Testis (tissue), 2 donors: ENCODE measurements around the gene COPA.
"Not testable (repeated sequence)": the region's sequence is repeated elsewhere in the genome, so short reads cannot be mapped to it uniquely, and the experiment has no call there.

Experiments
- POLR2A ChIP-seq: fragments of 450-650 bp; IDR thresholded peaks from one replicate; pipeline ENCODE4 v1.6.1; 2017; ENCODE audit warnings: antibody characterized with exemption, mild to moderate bottlenecking, moderate library complexity
- TF ChIP-seq, protein P1 (sequence below), 3 experiments: fragments of 450-650 bp in 2 of 3; fragments of 200-600 bp in 1 of 3; sonication (generic) in 1 of 3; IDR thresholded peaks; one replicate each; pipeline ENCODE4 v1.5.1; 2016 to 2019; ENCODE audit warnings: antibody characterized with exemption in 3 of 3, mild to moderate bottlenecking in 2 of 3, moderate library complexity in 1 of 3

DNA sequence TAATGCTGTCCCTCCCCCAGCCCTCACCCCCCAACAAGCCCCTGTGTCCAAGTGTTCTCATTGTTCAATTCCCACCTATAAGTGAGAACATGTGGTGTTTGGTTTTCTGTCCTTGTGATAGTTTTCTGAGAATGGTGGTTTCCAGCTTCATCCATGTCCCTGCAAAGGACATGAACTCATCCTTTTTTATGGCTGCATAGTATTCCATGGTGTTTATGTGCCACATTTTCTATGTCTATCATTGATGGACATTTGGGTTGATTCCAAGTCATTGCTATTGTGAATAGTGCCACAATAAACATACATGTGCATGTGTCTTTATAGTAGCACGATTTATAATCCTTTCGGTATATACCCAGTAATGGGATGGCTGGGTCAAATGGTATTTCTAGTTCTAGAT, 41.8 kb upstream of the COPA start:
- not testable (repeated sequence) for TF ChIP-seq POLR2A
- TF ChIP-seq, protein P1, sequence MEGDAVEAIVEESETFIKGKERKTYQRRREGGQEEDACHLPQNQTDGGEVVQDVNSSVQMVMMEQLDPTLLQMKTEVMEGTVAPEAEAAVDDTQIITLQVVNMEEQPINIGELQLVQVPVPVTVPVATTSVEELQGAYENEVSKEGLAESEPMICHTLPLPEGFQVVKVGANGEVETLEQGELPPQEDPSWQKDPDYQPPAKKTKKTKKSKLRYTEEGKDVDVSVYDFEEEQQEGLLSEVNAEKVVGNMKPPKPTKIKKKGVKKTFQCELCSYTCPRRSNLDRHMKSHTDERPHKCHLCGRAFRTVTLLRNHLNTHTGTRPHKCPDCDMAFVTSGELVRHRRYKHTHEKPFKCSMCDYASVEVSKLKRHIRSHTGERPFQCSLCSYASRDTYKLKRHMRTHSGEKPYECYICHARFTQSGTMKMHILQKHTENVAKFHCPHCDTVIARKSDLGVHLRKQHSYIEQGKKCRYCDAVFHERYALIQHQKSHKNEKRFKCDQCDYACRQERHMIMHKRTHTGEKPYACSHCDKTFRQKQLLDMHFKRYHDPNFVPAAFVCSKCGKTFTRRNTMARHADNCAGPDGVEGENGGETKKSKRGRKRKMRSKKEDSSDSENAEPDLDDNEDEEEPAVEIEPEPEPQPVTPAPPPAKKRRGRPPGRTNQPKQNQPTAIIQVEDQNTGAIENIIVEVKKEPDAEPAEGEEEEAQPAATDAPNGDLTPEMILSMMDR (IDR thresholded peaks at IDR 0.05), result not testable (repeated sequence)
